GM12873 (cell line): Measurements from ENCODE around the gene ULBP2.

Experiments
- CTCF ChIP-seq: IDR thresholded peaks from 2 replicates; pipeline ENCODE4 v1.5.1; 2012; ENCODE audit warnings: low read depth, mild to moderate bottlenecking, moderate library complexity, low read length, control low read depth; ENCODE audit not compliant: insufficient read depth; ENCODE audit errors: missing control alignments

ULBP2 gene

GRCh38 chr6:149974825-149975224, 33.0 kb downstream of the ULBP2 start:
- no peak for TF ChIP-seq CTCF

GRCh38 chr6:149975400-149975799, 33.6 kb downstream of the ULBP2 start:
- no peak for TF ChIP-seq CTCF

- TF ChIP-seq CTCF, result no peak
Measured at GRCh38 chr6:149977221-149977620, 35.4 kb downstream of the ULBP2 start.

- TF ChIP-seq CTCF, result no peak
Measured at GRCh38 chr6:149978610-149979009, 36.8 kb downstream of the ULBP2 start.

GRCh38 chr6:149979293-149979692, 37.5 kb downstream of the ULBP2 start:
- TF ChIP-seq CTCF, result no peak

GRCh38 chr6:149983145-149983544, 41.3 kb downstream of the ULBP2 start:
- TF ChIP-seq CTCF, result no peak

- no peak for TF ChIP-seq CTCF
Measured at GRCh38 chr6:149984773-149985172, 43.0 kb downstream of the ULBP2 start.
